HepG2 (cell line): ENCODE results near the gene PRDX3. TPM values are rescaled to one million over a fixed set of nuclear protein-coding genes. Genes with fewer than 3 reads are reported as not detected.

ENCODE experiments used
- AGO2 ChIP-seq: fragments of 200-400 bp; formaldehyde crosslinking; optimal IDR thresholded peaks from 2 replicates; pipeline ENCODE3; 2017; ENCODE audit warnings: mild to moderate bottlenecking, low read depth, low read length, moderate library complexity
- ARID4A ChIP-seq: sonication (generic); formaldehyde crosslinking; IDR thresholded peaks from 2 replicates; pipeline ENCODE4 v1.5.0; 2020; ENCODE audit warnings: mild to moderate bottlenecking, missing genetic modification reagents, borderline replicate concordance
- ARNT ChIP-seq: fragments of 450-650 bp; IDR thresholded peaks from 2 replicates; pipeline ENCODE4 v1.6.1; 2017
- CSRNP1 ChIP-seq: sonication (generic); formaldehyde crosslinking; IDR thresholded peaks from 2 replicates; pipeline ENCODE4 v1.8.1; 2023; ENCODE audit warnings: mild to moderate bottlenecking, missing genetic modification reagents
- GPN1 ChIP-seq: sonication (generic); formaldehyde crosslinking; IDR thresholded peaks from 2 replicates; pipeline ENCODE4 v1.5.1; 2020; ENCODE audit warnings: missing genetic modification reagents, borderline replicate concordance
- HES4 ChIP-seq: sonication (generic); formaldehyde crosslinking; IDR thresholded peaks from 2 replicates; pipeline ENCODE4 v1.9.0; 2021; ENCODE audit warnings: mild to moderate bottlenecking, missing genetic modification reagents, borderline replicate concordance
- KMT2B ChIP-seq: IDR thresholded peaks from 2 replicates; pipeline ENCODE4 v1.6.1; 2016; ENCODE audit warnings: missing genetic modification reagents, missing compliant biosample characterization
- MLLT10 ChIP-seq: sonication (generic); formaldehyde crosslinking; IDR thresholded peaks from 2 replicates; pipeline ENCODE4 v1.4.0; 2020; ENCODE audit warnings: missing genetic modification reagents
- SP140L ChIP-seq: sonication (generic); formaldehyde crosslinking; IDR thresholded peaks from 2 replicates; pipeline ENCODE4 v1.4.0; 2020; ENCODE audit warnings: missing genetic modification reagents, borderline replicate concordance
- YEATS4 ChIP-seq: sonication (generic); formaldehyde crosslinking; IDR thresholded peaks from 2 replicates; pipeline ENCODE4 v1.4.0; 2020; ENCODE audit warnings: missing genetic modification reagents, borderline replicate concordance
- ZBTB37 ChIP-seq: sonication (generic); formaldehyde crosslinking; IDR thresholded peaks from 2 replicates; pipeline ENCODE4 v1.4.0; 2020; ENCODE audit warnings: mild to moderate bottlenecking, missing genetic modification reagents
- ZBTB38 ChIP-seq: sonication (generic); formaldehyde crosslinking; IDR thresholded peaks from 2 replicates; pipeline ENCODE4 v1.5.1; 2020; ENCODE audit warnings: mild to moderate bottlenecking, missing genetic modification reagents
- ZNF235 ChIP-seq: sonication (generic); formaldehyde crosslinking; IDR thresholded peaks from 2 replicates; pipeline ENCODE4 v1.8.1; 2023; ENCODE audit warnings: mild to moderate bottlenecking, missing genetic modification reagents, borderline replicate concordance
- ZNF329 ChIP-seq: sonication (generic); formaldehyde crosslinking; IDR thresholded peaks from 2 replicates; pipeline ENCODE4 v1.9.0; 2021; ENCODE audit warnings: low read depth, mild to moderate bottlenecking, missing genetic modification reagents
- ZNF512 ChIP-seq: sonication (generic); formaldehyde crosslinking; IDR thresholded peaks from 2 replicates; pipeline ENCODE4 v1.4.0; 2020; ENCODE audit warnings: mild to moderate bottlenecking, missing genetic modification reagents
- ZNF580 ChIP-seq: IDR thresholded peaks from 2 replicates; pipeline ENCODE4 v1.6.1; 2016; ENCODE audit warnings: low read depth, borderline replicate concordance
- polyA plus RNA-seq, 8 experiments: library from polyadenylated mRNA; depleted of rRNA in 3 of 8; stranded (reverse) in 7 of 8; unstranded in 1 of 8; fragments of >200 nt; fragmentation: Illumina TruSeq in 4 of 8; extraction: Trizol in 4 of 8; gene quantifications; 2 replicates each; pipeline versions ENCODE4 v1.2.1 to v1.2.3, GENCODE V29; 2011 to 2016; ENCODE audit warnings: low read depth in 4 of 8, missing spikeins in 1 of 8, mixed read lengths in 1 of 8; ENCODE audit not compliant: insufficient read depth in 1 of 8
- total RNA-seq, 5 experiments: library from RNA; depleted of rRNA; stranded (reverse); fragments of >200 nt; fragmentation: Illumina TruSeq; extraction: Trizol; gene quantifications; 2 replicates each; pipeline ENCODE4 v1.2.3, GENCODE V29; 2016; ENCODE audit warnings: low read depth in 1 of 5

PRDX3 gene
- total and polyA plus RNA-seq, 2 of the 13 experiments (the other 11 are each of a cell fraction or from before 2014, with no cell fraction given) = 407 to 565 TPM

GRCh38 chr10:119207713-119208552, 29.3 kb upstream of the PRDX3 start (continued):
- TF ChIP-seq ZBTB37 (CRISPR knock-in tag) (no peak), ARNT (no peak), GPN1 (no peak), CSRNP1 (CRISPR knock-in tag) (no peak), YEATS4 (peak; percentile 26; the same call in 1 of the 2 replicates), KMT2B (CRISPR knock-in tag) (no peak), ARID4A (CRISPR knock-in tag) (peak; percentile 73), ZNF580 (CRISPR knock-in tag) (no peak), ZNF329 (CRISPR knock-in tag) (no peak), MLLT10 (CRISPR knock-in tag) (no peak), ZNF512 (no peak), ZBTB38 (peak; percentile 31; the same call in 1 of the 2 replicates), HES4 (no peak), ZNF235 (0 out of 2 replicates have a peak, but pooled peaks have one; percentile 33), SP140L (no peak), AGO2 (peak; percentile 41)
